ENCODE data around the gene ERP44.
"Not testable (repeated sequence)": the region's sequence is repeated elsewhere in the genome, so short reads cannot be mapped to it uniquely, and the experiment has no call there.

Gene ERP44

DNA sequence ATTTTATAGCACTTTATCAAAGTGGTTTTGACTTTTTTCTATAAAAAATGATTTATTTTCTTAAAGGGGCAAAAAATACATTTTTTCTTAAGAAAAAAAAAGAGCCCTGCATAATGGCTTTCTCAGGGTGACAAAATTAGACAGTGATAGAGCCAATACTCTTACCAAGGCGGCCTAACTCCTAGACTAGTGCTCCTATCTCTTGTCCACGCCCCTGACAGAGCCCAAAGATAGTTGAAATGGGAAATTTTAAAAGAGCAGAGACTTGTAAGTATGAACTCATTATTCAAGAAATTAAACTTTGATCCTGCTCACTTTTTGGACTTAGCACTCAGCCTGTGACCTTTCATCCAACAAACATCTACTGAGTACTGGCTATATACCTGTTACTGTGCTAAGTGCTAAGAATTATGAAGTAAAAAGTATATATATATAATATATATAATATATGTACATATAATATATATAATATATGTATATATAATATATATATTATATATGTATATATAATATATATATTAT lies 1.4 kb upstream of the ERP44 start:
- DNase-seq (ENCODE audit: low spot score), result peak; percentile 56

DNA sequence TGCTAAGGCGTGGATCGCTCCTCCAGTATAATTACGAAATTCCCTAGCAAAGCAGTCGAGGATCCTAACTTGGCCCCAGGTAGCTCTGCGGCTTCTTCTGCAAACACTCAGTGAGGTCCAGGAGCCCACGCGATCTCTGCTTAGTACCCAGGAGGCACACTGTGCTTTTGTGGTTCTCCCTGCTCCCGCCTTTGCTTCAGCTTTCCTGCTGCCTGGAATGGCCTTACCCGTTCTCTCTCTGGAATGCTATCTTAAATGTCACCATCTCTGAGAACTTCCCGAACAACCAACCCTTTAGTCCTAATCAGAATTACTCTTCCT lies 882 bp upstream of the ERP44 start:
- no peak for DNase-seq (ENCODE audit: low spot score)

DNA sequence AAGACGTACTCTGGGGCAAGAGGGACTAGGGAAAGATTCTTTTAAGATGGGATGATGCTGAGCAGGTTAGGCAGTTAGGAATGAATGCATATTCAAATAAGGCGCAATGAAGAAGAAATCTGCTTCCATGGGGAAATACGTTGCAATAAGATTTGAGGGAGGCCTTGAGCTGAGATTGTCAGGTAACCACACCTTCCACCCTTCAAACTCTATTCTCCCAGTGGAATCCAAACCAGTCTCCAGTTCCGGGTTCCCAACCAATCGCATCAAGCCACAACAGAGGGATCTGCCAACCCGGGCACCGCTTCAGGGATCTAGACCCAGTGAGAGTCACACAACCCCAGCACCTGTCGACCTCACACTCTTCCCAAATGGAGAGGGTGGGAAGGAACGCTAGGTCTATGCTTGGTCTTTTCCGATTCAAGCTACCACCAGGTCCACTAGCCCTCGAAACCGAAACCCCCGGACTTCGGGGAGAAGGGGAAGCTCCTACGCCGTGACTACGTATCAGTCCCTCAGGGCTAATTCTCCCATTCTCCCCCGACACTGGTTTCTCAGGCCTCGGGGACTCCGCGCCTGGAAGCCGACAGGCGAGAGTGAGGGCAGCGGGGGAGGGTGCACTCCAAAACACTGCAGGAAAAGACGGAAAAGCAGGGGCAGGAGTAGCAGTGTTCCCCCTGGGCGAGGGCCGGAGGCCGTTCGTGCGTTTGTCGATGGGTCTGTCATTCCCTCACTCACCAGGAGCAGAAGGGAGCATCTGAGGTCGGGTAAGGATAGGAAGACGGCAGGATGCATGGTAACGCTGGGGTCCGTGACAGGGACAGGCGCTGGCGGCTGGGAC lies 534 bp downstream of the ERP44 start:
- DNase-seq (ENCODE audit: low spot score), result peak; percentile 91

DNA sequence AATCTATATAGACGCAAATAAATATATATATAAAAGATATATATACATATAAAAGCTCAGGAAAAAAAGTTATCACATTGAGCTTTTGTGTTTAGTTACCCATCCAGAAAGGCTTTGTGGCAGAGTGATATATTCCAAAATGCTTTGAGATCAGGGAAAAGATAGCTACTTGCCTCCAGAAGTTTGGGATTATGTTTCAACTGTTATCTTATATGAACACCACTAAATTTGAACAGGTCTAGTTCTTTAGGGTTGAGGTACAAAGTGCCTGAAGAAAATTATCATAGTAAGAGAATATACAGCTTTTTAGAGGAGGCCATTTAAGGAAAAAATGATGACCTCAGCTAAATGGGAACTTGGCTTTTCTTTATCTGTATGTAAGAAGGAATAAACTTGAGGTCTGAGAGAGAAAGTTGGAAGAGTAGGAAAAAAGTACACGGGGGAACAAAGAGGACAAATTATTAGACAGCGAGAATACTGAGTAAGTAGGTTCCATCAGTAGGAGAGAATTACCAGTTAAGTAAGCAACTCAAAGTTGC lies 2.4 kb downstream of the ERP44 start:
- peak; percentile 40 for DNase-seq (ENCODE audit: low spot score)

DNA sequence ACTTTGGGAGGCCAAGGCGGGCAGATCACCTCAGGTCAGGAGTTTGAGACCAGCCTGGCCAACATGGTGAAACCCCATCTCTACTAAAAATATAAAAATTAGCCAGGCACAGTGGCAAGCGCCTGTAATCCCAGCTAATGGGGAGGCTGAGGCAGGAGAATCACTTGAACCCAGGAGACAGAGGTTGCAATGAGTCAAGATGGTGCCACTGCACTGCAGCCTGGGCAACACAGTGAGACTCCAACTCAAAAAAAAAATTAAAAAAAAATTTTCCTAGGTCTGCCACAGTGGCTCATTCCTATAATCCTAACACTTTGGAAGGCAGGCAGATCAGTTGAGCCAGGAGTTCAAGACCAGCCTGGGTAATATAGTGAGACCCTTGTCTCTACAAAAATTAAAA lies 4.4 kb downstream of the ERP44 start:
- not testable (repeated sequence) for DNase-seq (ENCODE audit: low spot score)

DNA sequence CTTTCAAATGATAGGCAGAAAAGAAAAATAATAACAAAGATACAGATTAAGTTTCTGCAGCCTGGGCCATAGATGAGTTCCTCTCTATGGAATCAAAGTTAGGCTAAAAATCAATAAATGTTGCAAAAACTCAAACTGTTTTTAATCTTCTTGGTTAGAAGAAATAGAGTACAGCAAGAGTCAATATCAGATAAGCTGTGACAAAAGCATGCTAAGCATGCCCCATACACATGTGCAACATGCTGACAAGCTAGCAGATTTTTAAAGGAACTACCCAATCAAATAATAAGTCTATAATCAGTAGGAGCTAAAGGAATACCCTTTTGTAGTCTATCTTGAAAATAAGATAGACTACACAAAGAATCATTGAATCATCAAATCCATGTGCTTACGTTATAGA lies 6.7 kb downstream of the ERP44 start:
- no peak for DNase-seq (ENCODE audit: low spot score)

DNA sequence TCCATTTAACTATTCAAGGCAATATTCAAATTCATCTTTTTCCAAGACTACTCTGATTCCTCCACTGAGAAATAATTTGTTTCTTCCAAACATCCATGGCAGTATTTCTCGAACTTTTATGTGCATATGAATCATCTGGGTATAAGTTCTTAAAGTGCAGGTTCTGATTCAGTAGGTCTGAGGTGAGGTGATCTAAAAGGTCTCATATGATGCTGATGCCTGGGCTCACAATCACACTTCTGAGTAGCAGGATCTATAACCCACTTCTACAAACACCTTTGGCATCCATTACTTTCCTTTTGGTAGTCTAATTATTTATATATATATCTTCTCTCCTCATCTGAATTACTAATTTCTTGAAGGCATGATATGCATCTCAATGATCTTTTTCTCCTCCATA lies 7.2 kb downstream of the ERP44 start:
- no peak for DNase-seq (ENCODE audit: low spot score)

DNA sequence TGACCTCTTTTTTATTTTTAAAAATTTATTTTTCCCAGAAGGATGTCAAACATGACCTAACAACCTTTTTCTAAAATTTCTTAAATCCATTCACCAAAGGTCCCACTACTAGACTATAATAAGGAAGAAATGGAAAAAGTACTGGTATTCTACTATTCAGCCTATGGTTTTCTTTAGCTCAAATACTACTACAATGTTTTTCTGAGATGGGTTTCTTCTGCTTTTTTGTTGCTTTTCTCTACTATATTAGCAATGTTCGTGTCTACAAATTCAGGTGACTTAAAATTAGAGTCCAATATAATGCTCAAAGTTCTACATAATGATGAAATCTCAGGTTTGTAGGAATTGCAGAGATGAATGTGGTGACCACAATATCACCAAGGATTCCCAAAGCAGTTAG lies 7.9 kb downstream of the ERP44 start:
- DNase-seq (ENCODE audit: low spot score), result no peak

DNA sequence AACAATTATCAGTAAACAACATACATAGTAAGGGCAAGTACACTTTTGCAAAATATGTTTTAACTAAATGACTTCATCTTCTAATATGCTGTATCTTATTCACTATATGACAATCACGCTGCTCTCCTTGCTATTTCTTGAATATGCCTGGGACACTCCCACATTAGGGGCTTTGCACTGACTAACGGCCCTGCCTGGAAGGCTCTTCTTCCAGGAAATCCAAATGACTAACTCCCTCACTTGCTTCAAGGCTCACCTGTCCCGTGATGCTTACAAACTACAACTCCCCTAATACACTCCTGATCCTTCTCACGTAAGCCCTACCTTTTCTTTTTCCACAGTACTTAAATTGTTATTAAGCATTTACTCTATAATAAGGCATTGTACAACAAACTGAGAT lies 10.6 kb downstream of the ERP44 start:
- DNase-seq (ENCODE audit: low spot score), result no peak

DNA sequence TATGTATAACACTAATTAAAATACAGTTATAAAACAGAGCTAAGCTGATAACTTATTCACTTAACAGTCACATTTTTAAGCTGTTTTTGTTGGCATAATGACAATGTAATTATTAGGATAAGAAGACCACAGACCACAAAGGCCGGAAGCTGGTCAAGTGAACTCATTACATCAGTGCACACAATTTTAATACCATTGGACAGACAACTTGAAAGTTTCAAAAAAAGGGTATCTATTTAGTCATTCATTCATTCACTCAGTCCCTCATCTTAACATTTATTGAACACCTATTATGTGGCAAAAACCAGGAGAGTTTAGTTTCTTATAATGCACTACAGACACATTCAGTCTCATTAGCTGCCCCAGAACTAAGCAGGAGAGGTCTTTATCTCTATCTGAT lies 11.6 kb downstream of the ERP44 start:
- no peak for DNase-seq (ENCODE audit: low spot score)

DNA sequence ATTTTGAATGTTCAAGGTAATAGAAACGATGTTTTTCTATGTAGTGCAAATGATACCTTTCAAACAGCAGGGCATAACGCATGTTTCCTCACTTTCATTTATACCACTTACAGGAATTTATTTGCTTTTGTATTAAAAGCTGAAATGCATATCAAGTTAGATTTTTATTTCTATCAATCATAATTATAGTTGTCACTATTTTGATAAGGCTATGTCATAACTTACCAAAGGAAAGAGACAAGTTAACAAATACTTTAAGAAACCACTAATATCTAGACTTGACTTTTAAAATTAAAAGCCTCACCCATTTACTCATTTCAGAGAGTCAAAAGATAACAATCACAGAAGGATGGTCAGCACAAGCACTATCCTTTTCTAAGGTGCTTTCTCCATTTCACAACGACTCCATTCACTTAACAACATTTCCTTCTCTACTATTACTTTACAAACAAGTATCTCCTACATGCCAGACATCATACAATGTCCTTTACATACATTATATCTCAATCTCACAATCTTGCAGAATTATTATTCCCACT lies 12.6 kb downstream of the ERP44 start:
- no peak for DNase-seq (ENCODE audit: low spot score)

DNA sequence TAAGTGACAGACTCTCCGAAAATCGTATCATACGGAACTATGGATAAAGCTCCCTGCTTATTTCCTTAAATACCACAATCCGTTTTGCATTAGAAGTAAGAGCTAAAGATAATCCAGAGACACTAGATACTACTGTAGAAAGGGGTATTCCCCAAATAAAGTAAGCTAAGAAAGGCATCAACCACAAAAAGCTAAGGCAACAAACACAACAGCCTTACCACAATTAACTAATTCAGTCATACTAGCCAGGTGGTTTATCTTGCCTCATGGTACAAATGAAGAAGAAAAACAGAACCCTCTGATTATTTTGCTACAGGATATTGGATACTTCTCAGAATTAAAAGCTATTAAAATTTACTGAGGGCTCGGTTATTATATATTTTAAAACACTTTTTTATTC lies 14.1 kb downstream of the ERP44 start:
- no peak for DNase-seq (ENCODE audit: low spot score)

DNA sequence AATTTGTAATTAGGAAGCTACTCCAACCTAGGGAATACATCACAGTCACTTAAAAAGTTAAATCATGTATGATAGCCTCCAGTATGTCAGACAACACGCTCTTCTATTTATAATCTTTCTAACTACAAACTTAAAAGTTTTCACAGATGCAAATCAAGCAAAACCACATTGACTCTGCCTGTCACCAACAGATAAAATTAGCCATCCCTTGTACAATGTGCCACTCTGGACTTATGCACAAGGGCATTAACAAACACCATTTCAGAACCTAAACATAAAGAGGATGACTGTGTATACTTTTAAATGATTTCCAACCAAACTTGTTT lies 14.7 kb downstream of the ERP44 start:
- DNase-seq (ENCODE audit: low spot score), result no peak

DNA sequence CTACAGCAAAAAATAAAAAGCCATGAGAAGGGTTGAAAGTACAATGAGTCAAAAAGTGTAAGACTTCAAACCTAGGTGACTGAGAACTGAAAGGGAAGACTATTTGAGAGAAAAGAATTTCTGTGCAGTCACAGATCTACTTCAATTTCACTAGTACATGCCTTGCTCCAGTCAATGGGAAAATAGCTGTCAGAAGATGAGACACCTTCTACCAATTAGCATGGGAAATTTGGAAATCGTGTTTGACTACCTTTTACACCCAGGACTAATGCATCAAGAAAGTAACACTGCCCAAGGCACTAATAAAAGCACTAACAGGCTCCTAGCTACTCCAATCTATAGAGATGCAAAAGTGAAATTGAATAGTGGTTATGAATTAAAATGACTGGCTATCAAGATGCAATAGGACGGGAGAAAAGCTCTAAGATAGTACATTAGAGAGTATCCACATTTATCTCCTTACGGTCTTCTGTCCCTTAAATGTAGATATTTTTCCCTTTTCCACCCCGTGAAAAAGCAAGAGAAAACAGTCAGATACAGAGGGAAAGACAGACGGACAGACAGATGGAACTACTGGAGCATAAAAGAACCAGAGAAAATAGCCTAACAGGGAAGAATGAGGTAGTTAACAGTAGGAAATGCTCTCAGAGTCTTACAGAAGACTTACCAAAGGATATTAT lies 15.2 kb downstream of the ERP44 start:
- DNase-seq (ENCODE audit: low spot score), result no peak

DNA sequence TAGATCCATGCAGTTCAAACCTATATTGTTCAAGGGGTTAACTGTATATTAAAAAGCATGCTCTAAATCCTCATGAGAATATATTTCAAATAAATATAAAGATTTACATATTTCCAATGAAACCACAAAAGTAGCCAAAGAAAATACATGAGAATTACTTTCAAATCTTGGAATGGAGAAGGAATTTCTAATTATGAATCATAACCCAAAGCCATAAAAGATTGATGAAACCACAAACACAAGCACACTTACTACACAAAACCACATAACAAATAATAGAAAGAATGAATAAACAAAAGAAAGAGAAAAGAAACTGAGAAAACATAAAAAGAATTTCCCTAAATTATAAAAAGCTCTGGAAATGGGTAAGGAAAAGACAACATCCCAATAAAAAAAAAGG lies 16.0 kb downstream of the ERP44 start:
- no peak for DNase-seq (ENCODE audit: low spot score)

DNA sequence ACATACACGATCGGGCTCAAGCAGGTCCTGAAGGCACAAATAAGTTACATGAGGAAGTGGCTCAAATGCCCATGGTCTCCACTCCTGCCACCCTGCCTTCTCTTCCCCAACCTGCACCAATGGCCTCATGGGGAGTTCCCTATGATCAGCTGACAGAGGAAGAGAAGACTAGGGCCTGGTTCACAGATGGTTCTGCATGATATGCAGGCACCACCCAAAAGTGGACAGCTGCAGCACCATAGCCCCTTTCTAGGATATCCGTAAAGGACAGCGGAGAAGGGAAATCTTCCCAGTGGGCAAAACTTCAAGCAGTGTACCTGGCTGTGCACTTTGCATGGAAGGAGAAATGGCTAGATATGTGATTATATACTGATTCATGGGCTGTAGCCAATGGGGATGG lies 22.5 kb downstream of the ERP44 start:
- not testable (repeated sequence) for DNase-seq (ENCODE audit: low spot score)

DNA sequence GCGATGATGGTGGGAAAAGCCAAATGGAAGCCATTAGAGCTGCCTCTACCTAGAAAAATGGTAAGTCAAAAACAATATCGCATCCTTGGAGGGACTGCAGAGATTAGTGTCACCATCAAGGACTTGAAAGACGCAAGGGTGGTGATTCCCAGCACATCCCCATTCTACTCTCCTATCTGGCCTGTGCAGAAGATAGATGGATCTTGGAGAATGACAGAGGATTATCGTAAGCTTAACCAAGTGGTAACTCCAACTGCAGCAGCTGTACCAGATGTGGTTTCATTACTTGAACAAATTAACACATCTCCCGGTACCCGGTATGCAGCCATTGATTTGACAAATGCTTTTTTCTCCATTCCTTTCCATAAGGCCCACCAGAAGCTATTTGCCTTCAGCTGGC lies 23.8 kb downstream of the ERP44 start:
- no peak for DNase-seq (ENCODE audit: low spot score)

DNA sequence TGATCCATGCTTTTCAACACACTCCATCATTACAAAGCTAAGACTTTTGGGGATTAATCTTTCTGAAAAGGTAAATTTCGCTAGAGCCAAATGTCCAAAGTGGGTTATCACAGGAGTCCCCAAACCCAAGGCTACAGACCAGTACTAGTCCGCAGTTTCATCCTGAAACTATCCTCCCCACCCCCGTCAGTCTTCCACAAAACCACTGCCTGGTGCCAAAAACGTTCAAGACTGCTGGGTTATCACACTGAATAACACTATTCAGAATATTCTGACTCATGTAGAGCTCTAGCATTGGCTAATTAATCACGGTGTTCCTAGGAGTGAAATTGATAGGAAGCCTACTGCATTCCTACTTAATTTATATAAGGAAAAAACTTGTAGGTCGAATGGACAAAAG lies 24.7 kb downstream of the ERP44 start:
- DNase-seq (ENCODE audit: low spot score), result no peak

DNA sequence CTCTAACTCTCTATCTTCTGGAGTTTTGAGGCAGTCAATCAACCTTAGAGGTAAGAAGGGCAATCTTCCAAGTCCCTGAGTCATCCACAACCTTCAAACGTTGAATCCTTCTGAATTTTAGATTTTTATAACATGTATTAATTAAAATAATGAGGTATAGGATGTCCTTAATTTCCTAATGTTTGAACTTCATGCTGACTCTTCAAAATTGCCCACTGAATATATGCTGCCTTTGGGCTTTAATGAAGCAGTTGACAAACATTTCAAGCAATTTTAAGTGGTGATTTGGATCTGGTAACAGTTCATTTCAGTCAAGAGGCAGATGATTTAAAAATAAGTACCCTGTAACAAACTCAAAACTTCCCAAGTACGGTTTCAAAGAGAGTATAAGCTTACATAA lies 26.0 kb downstream of the ERP44 start:
- DNase-seq (ENCODE audit: low spot score), result no peak

DNA sequence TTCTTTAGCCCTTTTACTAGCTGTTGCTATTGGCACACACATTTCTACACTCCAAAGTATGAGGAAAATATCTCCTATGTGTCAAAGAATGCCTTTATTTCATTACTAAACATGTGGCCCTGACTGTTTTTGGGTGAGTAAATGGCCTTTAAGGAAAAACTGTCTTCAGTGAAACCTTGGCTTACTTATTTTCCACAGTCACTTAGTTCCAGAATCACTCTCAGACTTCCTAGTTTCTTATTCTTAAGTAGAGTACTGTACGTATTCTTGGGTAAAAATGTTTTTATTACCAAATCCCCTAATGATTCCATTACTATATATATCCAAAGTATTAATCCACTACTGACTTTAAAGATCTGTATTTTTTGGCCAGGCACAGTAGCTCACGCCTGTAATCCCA lies 27.5 kb downstream of the ERP44 start:
- no peak for DNase-seq (ENCODE audit: low spot score)

DNA sequence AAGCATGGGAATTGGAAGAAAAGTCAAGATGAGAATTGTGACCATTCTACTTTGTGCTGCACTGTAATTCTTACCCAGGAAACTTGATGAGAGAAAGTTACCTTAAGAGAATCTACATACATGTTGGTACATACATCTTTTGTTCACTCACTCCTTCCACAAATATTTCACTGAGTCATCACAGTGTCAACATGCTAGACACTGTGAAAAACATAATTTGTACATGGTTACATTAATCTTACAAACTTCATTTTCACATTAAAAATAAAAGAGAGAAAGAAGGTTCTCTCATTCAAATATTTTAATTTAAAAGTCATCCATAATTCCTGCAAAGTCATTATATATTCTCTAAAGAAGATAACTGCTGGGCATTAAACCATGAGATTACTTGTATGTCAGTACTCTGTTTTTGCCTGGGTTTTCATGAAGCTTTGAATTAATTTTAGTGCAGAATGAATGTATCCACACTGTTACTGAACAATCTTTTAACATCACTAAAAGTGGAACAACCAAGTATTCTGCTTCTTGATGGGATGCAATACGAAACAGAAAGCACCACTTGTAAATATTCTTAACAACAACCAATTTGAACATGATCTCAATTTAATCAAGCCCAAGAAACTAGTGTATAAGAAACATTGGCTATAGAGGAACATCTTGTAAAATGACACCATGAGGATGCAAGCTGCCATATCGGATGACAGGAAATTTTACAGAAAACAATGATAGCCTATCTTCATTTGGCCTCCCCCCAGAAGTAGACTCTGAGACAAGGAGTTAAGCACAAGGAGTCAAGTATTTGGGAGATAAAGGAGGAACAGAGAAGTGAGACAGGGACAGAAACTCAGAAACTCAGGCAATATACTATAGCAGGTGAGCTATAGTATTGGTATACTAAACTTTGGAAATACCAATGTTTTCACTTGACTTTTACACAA lies 28.4 kb downstream of the ERP44 start:
- DNase-seq (ENCODE audit: low spot score), result no peak

DNA sequence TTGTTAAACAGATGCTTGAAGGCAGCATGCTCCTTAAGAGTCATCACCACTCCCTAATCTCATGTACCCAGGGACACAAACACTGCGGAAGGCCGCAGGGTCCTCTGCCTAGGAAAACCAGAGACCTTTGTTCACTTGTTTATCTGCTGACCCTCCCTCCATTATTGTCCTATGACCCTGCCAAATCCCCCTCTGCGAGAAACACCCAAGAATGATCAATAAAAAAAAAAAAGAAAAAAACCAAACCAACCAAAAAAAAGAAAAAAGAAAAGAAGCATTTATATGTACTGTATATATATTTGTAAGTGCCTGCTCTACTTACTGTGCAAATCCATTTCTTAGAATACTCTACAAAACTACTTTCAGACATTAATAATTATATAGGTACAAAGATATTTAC lies 29.7 kb downstream of the ERP44 start:
- not testable (repeated sequence) for DNase-seq (ENCODE audit: low spot score)

All from RKO (cell line).